IMR-90 (cell line): ENCODE measurements around the gene NWD2. TPM values are rescaled to one million over a fixed set of nuclear protein-coding genes. Genes with fewer than 3 reads are reported as not detected.

Source experiments
- ATAC-seq: fragments of 200-7000 bp; cut with Tn5 transposase; 2 replicates; pipeline ENCODE4 v1.9.1; 2020; ENCODE audit warnings: low read depth, mild to moderate bottlenecking, moderate library complexity
- BruUV-seq: library from RNA; stranded (reverse); fragments of 400-500 nt; replicated peaks from 2 replicates; lab custom pipeline; 2021; lab: Mats Ljungman, UMichigan
- CTCF ChIA-PET: fragments of 300-600 bp; formaldehyde crosslinking; extraction: SDS; loops from one replicate; lab custom pipeline; 2021; ENCODE audit warnings: antibody characterized with exemption; lab: Yijun Ruan, JAX
- POLR2A ChIA-PET: fragments of 300-600 bp; sonication (Branson Sonifier 250); formaldehyde crosslinking; loops from one replicate; lab custom pipeline; 2022; ENCODE audit warnings: antibody characterized with exemption; ENCODE audit not compliant: unreplicated experiment; lab: Charles Lee
- DNase-seq: peaks from one replicate; pipeline ENCODE4 v3.0.0; 2013
- H2AFZ ChIP-seq: replicated peaks from 2 replicates; pipeline ENCODE3; 2013; ENCODE audit warnings: low read length, mild to moderate bottlenecking; ENCODE audit not compliant: poor library complexity
- H2AK5ac ChIP-seq: 2 replicates; pipeline ENCODE4 v1.6.1; 2013; ENCODE audit warnings: low read depth, low read length, inconsistent platforms
- H2AK9ac ChIP-seq: replicated peaks from 2 replicates; pipeline ENCODE3; 2013; ENCODE audit warnings: mild to moderate bottlenecking, low read depth, low read length, moderate library complexity; ENCODE audit not compliant: poor library complexity
- H2BK120ac ChIP-seq: 2 replicates; pipeline ENCODE4 v1.6.1; 2013; ENCODE audit warnings: low read depth, low read length, inconsistent platforms
- H2BK15ac ChIP-seq: 3 replicates; pipeline ENCODE4 v1.6.1; 2013; ENCODE audit warnings: low read depth, low read length, inconsistent platforms
- H2BK20ac ChIP-seq: 2 replicates; pipeline ENCODE4 v1.6.1; 2013; ENCODE audit warnings: low read depth, mild to moderate bottlenecking, inconsistent platforms, low read length, moderate library complexity
- H2BK5ac ChIP-seq: 2 replicates; pipeline ENCODE4 v1.6.1; 2013; ENCODE audit warnings: mild to moderate bottlenecking, low read depth, low read length, inconsistent platforms; ENCODE audit not compliant: poor library complexity, severe bottlenecking
- H3K14ac ChIP-seq: replicated peaks from 2 replicates; pipeline ENCODE4 v1.6.1; 2013; ENCODE audit warnings: low read depth, low read length, inconsistent platforms
- H3K18ac ChIP-seq: 2 replicates; pipeline ENCODE4 v1.6.1; 2013; ENCODE audit warnings: low read depth, low read length, control low read depth
- H3K23ac ChIP-seq: 2 replicates; pipeline ENCODE4 v1.6.1; 2013; ENCODE audit warnings: low read depth, low read length, inconsistent platforms
- H3K27ac ChIP-seq: 2 replicates; pipeline ENCODE4 v1.5.1; 2013; ENCODE audit warnings: mild to moderate bottlenecking, control low read depth, low read length; ENCODE audit not compliant: insufficient read depth
- H3K27me3 ChIP-seq: 2 replicates; pipeline ENCODE4 v1.6.1; 2013; ENCODE audit warnings: low read length; ENCODE audit not compliant: control insufficient read depth, insufficient read depth
- H3K36me3 ChIP-seq: 2 replicates; pipeline ENCODE4 v1.6.1; 2013; ENCODE audit warnings: low read length, mixed read lengths; ENCODE audit not compliant: control insufficient read depth, insufficient read depth
- H3K4ac ChIP-seq: 2 replicates; pipeline ENCODE4 v1.6.1; 2013; ENCODE audit warnings: low read depth, low read length, inconsistent platforms
- H3K4me1 ChIP-seq: 2 replicates; pipeline ENCODE4 v1.6.1; 2013; ENCODE audit warnings: low read length, mixed read lengths; ENCODE audit not compliant: control insufficient read depth, insufficient read depth
- H3K4me2 ChIP-seq: 2 replicates; pipeline ENCODE4 v1.6.1; 2013; ENCODE audit warnings: low read depth, mild to moderate bottlenecking, control low read depth, low read length, moderate library complexity
- H3K4me3 ChIP-seq: 2 replicates; pipeline ENCODE4 v1.5.1; 2013; ENCODE audit warnings: low read depth, mild to moderate bottlenecking, control low read depth, low read length, moderate library complexity; ENCODE audit not compliant: insufficient read depth
- H3K56ac ChIP-seq: 2 replicates; pipeline ENCODE4 v1.6.1; 2013; ENCODE audit warnings: low read length, inconsistent platforms; ENCODE audit not compliant: insufficient read depth; ENCODE audit errors: extremely low read depth
- H3K79me1 ChIP-seq, 2 experiments: 2 replicates each; pipeline ENCODE4 v1.6.1; 2013; ENCODE audit warnings: low read length in 2 of 2, inconsistent platforms in 1 of 2, low read depth in 1 of 2
- H3K9ac ChIP-seq: 2 replicates; pipeline ENCODE4 v1.6.1; 2013; ENCODE audit warnings: low read depth, low read length, control low read depth
- H3K9me1 ChIP-seq: 2 replicates; pipeline ENCODE4 v1.6.1; 2013; ENCODE audit warnings: low read length, inconsistent platforms; ENCODE audit not compliant: insufficient read depth
- H3K9me3 ChIP-seq: 2 replicates; pipeline ENCODE4 v1.6.1; 2013; ENCODE audit warnings: low read length; ENCODE audit not compliant: control insufficient read depth, insufficient read depth
- H4K20me1 ChIP-seq: 2 replicates; pipeline ENCODE4 v1.6.1; 2013; ENCODE audit warnings: low read length, inconsistent platforms; ENCODE audit not compliant: insufficient read depth
- H4K5ac ChIP-seq: 2 replicates; pipeline ENCODE4 v1.6.1; 2013; ENCODE audit warnings: mild to moderate bottlenecking, low read depth, low read length, control low read depth
- H4K8ac ChIP-seq, 2 experiments: 2 replicates each; pipeline ENCODE4 v1.6.1; 2013; ENCODE audit warnings: low read depth in 2 of 2, low read length in 2 of 2, control low read depth in 1 of 2, inconsistent platforms in 1 of 2
- H4K91ac ChIP-seq: 2 replicates; pipeline ENCODE4 v1.6.1; 2013; ENCODE audit warnings: low read depth, low read length, inconsistent platforms; ENCODE audit not compliant: insufficient read depth
- BHLHE40 ChIP-seq: fragments of 150-350 bp; IDR thresholded peaks from 2 replicates; pipeline ENCODE4 v1.6.1; 2016; ENCODE audit warnings: mild to moderate bottlenecking, low read depth, low read length
- CEBPB ChIP-seq: IDR thresholded peaks from 2 replicates; pipeline ENCODE4 v1.6.1; 2012; ENCODE audit warnings: low read depth, low read length, improper control_type of control experiment
- CHD1 ChIP-seq: IDR thresholded peaks from 2 replicates; pipeline ENCODE4 v1.6.1; 2012; ENCODE audit warnings: low read depth, low read length, improper control_type of control experiment
- FOS ChIP-seq: fragments of 150-350 bp; IDR thresholded peaks from 2 replicates; pipeline ENCODE4 v1.6.1; 2016; ENCODE audit warnings: low read depth, low read length
- MAFK ChIP-seq: IDR thresholded peaks from 2 replicates; pipeline ENCODE4 v1.6.1; 2012; ENCODE audit warnings: low read depth, low read length, improper control_type of control experiment
- MAZ ChIP-seq: IDR thresholded peaks from 2 replicates; pipeline ENCODE4 v1.6.1; 2012; ENCODE audit warnings: low read depth, mild to moderate bottlenecking, low read length, improper control_type of control experiment, moderate library complexity, borderline replicate concordance
- MXI1 ChIP-seq: IDR thresholded peaks from 2 replicates; pipeline ENCODE4 v1.6.1; 2012; ENCODE audit warnings: low read depth, mild to moderate bottlenecking, low read length, moderate library complexity, borderline replicate concordance
- NFE2L2 ChIP-seq: fragments of 150-350 bp; IDR thresholded peaks from 2 replicates; pipeline ENCODE4 v1.6.1; 2016; ENCODE audit warnings: low read depth, mild to moderate bottlenecking, low read length
- POLR2A ChIP-seq: IDR thresholded peaks from 2 replicates; pipeline ENCODE4 v1.6.1; 2012; ENCODE audit warnings: mild to moderate bottlenecking, low read depth, low read length
- RAD21 ChIP-seq: IDR thresholded peaks from 2 replicates; pipeline ENCODE4 v1.6.1; 2012; ENCODE audit warnings: low read length, improper control_type of control experiment
- RCOR1 ChIP-seq: IDR thresholded peaks from 2 replicates; pipeline ENCODE4 v1.6.1; 2012; ENCODE audit warnings: mild to moderate bottlenecking, low read length, improper control_type of control experiment; ENCODE audit not compliant: insufficient replicate concordance
- RFX5 ChIP-seq: IDR thresholded peaks from 2 replicates; pipeline ENCODE4 v1.8.0; 2012; ENCODE audit warnings: low read depth, mild to moderate bottlenecking, low read length, moderate library complexity
- SMC3 ChIP-seq: fragments of 150-350 bp; IDR thresholded peaks from 2 replicates; pipeline ENCODE4 v1.6.1; 2016; ENCODE audit warnings: low read depth, mild to moderate bottlenecking, antibody characterized with exemption, low read length, moderate library complexity
- WGBS, 2 experiments: methylation state at CpG; one replicate each; pipeline versions ENCODE4 v1.1.5 to v1.1.7; 2013; ENCODE audit warnings: missing lambda C conversion rate in 2 of 2; ENCODE audit not compliant: insufficient read length in 1 of 2; ENCODE audit errors: extremely low coverage in 2 of 2; 5-methylcytosine and 5-hydroxymethylcytosine counted together
- dilution Hi-C: fragments of 300-500 bp; cut with HindIII; formaldehyde crosslinking; loops from one replicate; pipeline ENCODE4 v1.14.3; 2018; ENCODE audit warnings: low sequenced_read_pairs; ENCODE audit not compliant: unreplicated experiment
- in situ Hi-C: fragments of 300-500 bp; cut with MboI; formaldehyde crosslinking; loops from 3 replicates; pipeline ENCODE4 v1.14.3; 2019; ENCODE audit warnings: low sequenced_read_pairs, inconsistent platforms, mixed read lengths
- intact Hi-C: fragments of 100-400 bp; cut with micrococcal nuclease; formaldehyde crosslinking; loops from 2 replicates; pipeline ENCODE4 v1.10.0; 2022
- polyA plus RNA-seq, 3 experiments: library from polyadenylated mRNA; depleted of rRNA; stranded (reverse); fragments of >200 nt; gene quantifications; 2 replicates each; pipeline ENCODE4 v1.2.3, GENCODE V29; 2012; ENCODE audit warnings: low replicate concordance in 1 of 3
- total RNA-seq: library from RNA; depleted of rRNA; stranded (reverse); fragments of >200 nt; gene quantifications from 2 replicates; pipeline ENCODE4 v1.2.3, GENCODE V29; 2012
- TF ChIP-seq, protein P1 (sequence below): fragments of 150-350 bp; IDR thresholded peaks from 2 replicates; pipeline ENCODE4 v1.6.1; 2017; ENCODE audit warnings: mild to moderate bottlenecking, antibody characterized with exemption, low read length, low read depth
- TF ChIP-seq, protein P2 (sequence below): fragments of 150-350 bp; IDR thresholded peaks from 2 replicates; pipeline ENCODE4 v1.6.1; 2016; ENCODE audit warnings: low read depth, mild to moderate bottlenecking, low read length, moderate library complexity, borderline replicate concordance
- TF ChIP-seq, protein P3 (sequence below): conservative IDR thresholded peaks from 2 replicates; pipeline ENCODE4 v1.5.1; 2012; ENCODE audit warnings: mild to moderate bottlenecking, low read depth, low read length, improper control_type of control experiment

NWD2 gene
- total and polyA plus RNA-seq, 2 of the 4 experiments (the other 2 are of a cell fraction), result not detected

DNA sequence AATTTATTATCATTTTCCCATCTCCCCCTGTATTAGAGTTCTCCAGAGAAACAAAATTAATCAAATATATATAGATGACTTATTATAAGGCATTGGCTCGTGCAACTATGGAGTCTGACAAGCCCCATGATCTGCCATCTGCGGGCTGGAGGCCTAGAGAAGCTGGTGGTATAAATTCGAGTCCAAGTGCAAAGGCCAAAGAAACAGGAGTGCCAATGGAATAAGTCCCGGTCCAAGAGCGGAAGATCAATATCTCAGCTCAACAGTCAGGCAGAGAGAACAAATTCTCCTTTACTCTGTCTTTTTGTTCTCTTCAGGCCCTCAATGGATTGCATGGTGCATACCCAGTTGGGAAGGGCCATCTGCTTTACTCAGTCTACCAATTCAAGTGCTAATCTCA is 178.8 kb downstream of the NWD2 start:
- ChIA-PET POLR2A (no interaction called here), CTCF (no interaction called here)
- Histone ChIP-seq H3K9ac (no peak overlapping the region), H4K91ac (no peak overlapping the region), H3K9me1 (no peaks in the 10 kb centered on the region), H2BK120ac (no peak overlapping the region), H2AK9ac (no peak overlapping the region), H3K56ac (no peak overlapping the region), H3K27ac (no peak overlapping the region), H4K5ac (no peak overlapping the region), H3K23ac (no peak overlapping the region), H2BK15ac (no peak overlapping the region), H2AFZ (no peak overlapping the region), H3K36me3 (no peaks in the 10 kb centered on the region), H2BK5ac (no peak overlapping the region), H3K9me3 (no peaks in the 10 kb centered on the region), H4K8ac (no peak overlapping the region), H3K4ac (no peak overlapping the region), H2AK5ac (no peak overlapping the region), H3K18ac (no peak overlapping the region), H4K20me1 (no peaks in the 10 kb centered on the region), H3K14ac (no peak overlapping the region), H3K27me3 (no peaks in the 10 kb centered on the region), H3K79me1 (no peaks in the 10 kb centered on the region), H2BK20ac (no peak overlapping the region), H3K4me3 (no peak overlapping the region), H3K4me2 (no peak overlapping the region), H3K4me1 (no peaks in the 10 kb centered on the region)
- 92% methylated on average over 2 of the region's 5 CpGs; no CpG with 5 or more reads in 1 of the 2 experiments for WGBS, 2 experiments
- in situ Hi-C loops (no loop called here), dilution Hi-C loops (no loop called here), intact Hi-C loops (no loop called here)
- no peak for DNase-seq
- TF ChIP-seq MAFK, result no peak
- no peak for TF ChIP-seq CHD1
- no peak for TF ChIP-seq BHLHE40
- TF ChIP-seq, protein P1, sequence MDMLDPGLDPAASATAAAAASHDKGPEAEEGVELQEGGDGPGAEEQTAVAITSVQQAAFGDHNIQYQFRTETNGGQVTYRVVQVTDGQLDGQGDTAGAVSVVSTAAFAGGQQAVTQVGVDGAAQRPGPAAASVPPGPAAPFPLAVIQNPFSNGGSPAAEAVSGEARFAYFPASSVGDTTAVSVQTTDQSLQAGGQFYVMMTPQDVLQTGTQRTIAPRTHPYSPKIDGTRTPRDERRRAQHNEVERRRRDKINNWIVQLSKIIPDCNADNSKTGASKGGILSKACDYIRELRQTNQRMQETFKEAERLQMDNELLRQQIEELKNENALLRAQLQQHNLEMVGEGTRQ, result no peak
- no peak for TF ChIP-seq MAZ
- no peak for TF ChIP-seq POLR2A
- TF ChIP-seq SMC3, result no peak
- TF ChIP-seq RCOR1, result no peak
- no peak for TF ChIP-seq RAD21
- no peak for TF ChIP-seq NFE2L2
- TF ChIP-seq, protein P2, sequence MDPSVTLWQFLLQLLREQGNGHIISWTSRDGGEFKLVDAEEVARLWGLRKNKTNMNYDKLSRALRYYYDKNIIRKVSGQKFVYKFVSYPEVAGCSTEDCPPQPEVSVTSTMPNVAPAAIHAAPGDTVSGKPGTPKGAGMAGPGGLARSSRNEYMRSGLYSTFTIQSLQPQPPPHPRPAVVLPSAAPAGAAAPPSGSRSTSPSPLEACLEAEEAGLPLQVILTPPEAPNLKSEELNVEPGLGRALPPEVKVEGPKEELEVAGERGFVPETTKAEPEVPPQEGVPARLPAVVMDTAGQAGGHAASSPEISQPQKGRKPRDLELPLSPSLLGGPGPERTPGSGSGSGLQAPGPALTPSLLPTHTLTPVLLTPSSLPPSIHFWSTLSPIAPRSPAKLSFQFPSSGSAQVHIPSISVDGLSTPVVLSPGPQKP, result no peak
- TF ChIP-seq, protein P3, sequence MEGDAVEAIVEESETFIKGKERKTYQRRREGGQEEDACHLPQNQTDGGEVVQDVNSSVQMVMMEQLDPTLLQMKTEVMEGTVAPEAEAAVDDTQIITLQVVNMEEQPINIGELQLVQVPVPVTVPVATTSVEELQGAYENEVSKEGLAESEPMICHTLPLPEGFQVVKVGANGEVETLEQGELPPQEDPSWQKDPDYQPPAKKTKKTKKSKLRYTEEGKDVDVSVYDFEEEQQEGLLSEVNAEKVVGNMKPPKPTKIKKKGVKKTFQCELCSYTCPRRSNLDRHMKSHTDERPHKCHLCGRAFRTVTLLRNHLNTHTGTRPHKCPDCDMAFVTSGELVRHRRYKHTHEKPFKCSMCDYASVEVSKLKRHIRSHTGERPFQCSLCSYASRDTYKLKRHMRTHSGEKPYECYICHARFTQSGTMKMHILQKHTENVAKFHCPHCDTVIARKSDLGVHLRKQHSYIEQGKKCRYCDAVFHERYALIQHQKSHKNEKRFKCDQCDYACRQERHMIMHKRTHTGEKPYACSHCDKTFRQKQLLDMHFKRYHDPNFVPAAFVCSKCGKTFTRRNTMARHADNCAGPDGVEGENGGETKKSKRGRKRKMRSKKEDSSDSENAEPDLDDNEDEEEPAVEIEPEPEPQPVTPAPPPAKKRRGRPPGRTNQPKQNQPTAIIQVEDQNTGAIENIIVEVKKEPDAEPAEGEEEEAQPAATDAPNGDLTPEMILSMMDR, result no peak
- no peak for TF ChIP-seq MXI1
- no peak for TF ChIP-seq FOS
- no peak for TF ChIP-seq RFX5
- TF ChIP-seq CEBPB, result no peak
- no peak for ATAC-seq
- no TSS peak for BruUV-seq
